ENCODE results near the gene NT5E. TPM values are rescaled to one million over a fixed set of nuclear protein-coding genes. Genes with fewer than 3 reads are reported as not detected.

NT5E gene
- total and polyA plus RNA-seq, 4 donors: 13.5 to 51.5 (median 34.1) TPM

- TF ChIP-seq FOXA2 (IDR thresholded peaks at IDR 0.05) (no peak), RAD21 (IDR thresholded peaks at IDR 0.05) (no peak), JUND (IDR thresholded peaks at IDR 0.05) (no peak)
These were observed 20.1 kb downstream of the NT5E start (continued) for GRCh38 chr6:85470023-85470410.

DNA sequence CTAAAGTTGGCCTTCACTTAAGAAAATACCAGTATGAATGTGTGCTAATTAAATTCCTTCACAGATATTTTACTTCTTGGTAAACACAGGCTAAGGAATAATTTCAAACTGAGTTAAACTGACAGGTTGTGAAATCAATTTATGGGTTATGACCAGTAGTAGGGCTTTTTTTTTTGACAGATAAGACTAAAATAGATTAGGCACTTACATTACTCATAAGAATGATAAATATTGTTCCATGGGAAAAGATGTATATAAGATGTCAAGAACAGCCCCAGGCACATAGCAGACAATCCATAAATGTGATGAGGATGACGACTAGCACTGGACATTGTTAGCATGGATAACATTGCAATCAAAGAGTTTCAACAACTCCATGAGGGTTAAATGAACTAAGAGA, 22.9 kb downstream of the NT5E start:
- peaks cover 0 to 35% (median 17%) of the 10 kb centered on the region in 4 donors for H3K36me3 ChIP-seq (ENCODE audit: control insufficient read depth in 4 of 4, insufficient read depth in 3 of 4, low read depth in 1 of 4, low read length in 3 of 4)
- no peak overlapping the region for H3K27ac ChIP-seq (ENCODE audit: low read depth in 1 of 2, low read length in 2 of 2)
- 91% methylated on average over 1 of the region's 1 CpG for WGBS
- no peak for TF ChIP-seq REST (IDR thresholded peaks at IDR 0.05)
- TF ChIP-seq, protein P1, sequence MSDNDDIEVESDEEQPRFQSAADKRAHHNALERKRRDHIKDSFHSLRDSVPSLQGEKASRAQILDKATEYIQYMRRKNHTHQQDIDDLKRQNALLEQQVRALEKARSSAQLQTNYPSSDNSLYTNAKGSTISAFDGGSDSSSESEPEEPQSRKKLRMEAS (IDR thresholded peaks at IDR 0.05): no peak
- no peak for TF ChIP-seq JUND (IDR thresholded peaks at IDR 0.05)
- TF ChIP-seq RAD21 (IDR thresholded peaks at IDR 0.05): no peak
- TF ChIP-seq EGR1 (IDR thresholded peaks at IDR 0.05; ENCODE audit: low read depth in 2 of 2): no peak
- H3K9me3 ChIP-seq (ENCODE audit: control insufficient read depth in 4 of 4, low read length in 3 of 4): no peaks in the 10 kb centered on the region
- H3K27me3 ChIP-seq (ENCODE audit: control insufficient read depth in 4 of 4, insufficient read depth in 4 of 4, low read length in 3 of 4): no peaks in the 10 kb centered on the region
- no peak overlapping the region for H3K9ac ChIP-seq (ENCODE audit: low read depth in 1 of 2, low read length in 2 of 2)
- no peak for DNase-seq (ENCODE audit: low spot score)
- H3K4me3 ChIP-seq (ENCODE audit: low read depth in 1 of 3, low read length in 3 of 3): no peak overlapping the region
- H3K4me1 ChIP-seq (ENCODE audit: control insufficient read depth in 4 of 4, insufficient read depth in 4 of 4, low read length in 3 of 4): no peaks in the 10 kb centered on the region

DNA sequence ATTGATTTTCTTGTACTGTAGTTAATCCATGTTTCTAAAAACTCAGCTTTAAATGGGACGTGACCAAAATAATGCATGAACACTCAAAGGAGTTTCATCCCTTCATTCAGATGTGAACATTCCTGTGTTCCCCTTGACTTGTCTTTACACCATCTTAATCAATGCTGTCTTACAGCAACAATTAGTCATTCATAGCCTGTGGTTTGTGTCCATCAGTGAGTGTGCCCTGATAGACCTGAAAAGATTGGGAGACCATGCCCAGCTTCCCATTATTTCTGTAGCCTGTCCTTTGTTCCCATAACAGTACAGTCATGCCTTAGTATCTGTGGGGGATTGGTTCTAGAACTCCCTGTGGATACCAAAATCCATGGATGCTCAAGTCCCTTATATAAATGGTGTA, 23.9 kb downstream of the NT5E start:
- WGBS: 97% methylated on average over 1 of the region's 1 CpG
- Histone ChIP-seq H3K27me3 (ENCODE audit: control insufficient read depth in 4 of 4, insufficient read depth in 4 of 4, low read length in 3 of 4) (no peaks in the 10 kb centered on the region), H3K27ac (ENCODE audit: low read depth in 1 of 2, low read length in 2 of 2) (no peak overlapping the region), H3K4me3 (ENCODE audit: low read depth in 1 of 3, low read length in 3 of 3) (no peak overlapping the region), H3K4me1 (ENCODE audit: control insufficient read depth in 4 of 4, insufficient read depth in 4 of 4, low read length in 3 of 4) (no peaks in the 10 kb centered on the region), H3K9me3 (ENCODE audit: control insufficient read depth in 4 of 4, low read length in 3 of 4) (no peaks in the 10 kb centered on the region), H3K36me3 (ENCODE audit: control insufficient read depth in 4 of 4, insufficient read depth in 3 of 4, low read depth in 1 of 4, low read length in 3 of 4) (peaks cover 0 to 29% (median 17%) of the 10 kb centered on the region in 4 donors), H3K9ac (ENCODE audit: low read depth in 1 of 2, low read length in 2 of 2) (no peak overlapping the region)
- TF ChIP-seq CTCF (IDR thresholded peaks at IDR 0.05; ENCODE audit: low read depth, low read length, missing input control) (no peak), ZBTB33 (IDR thresholded peaks at IDR 0.05) (no peak), REST (IDR thresholded peaks at IDR 0.05) (no peak), NR2F2 (IDR thresholded peaks at IDR 0.05) (no peak)
- no peak for DNase-seq (ENCODE audit: low spot score)
